ENCODE results near the gene SLC33A1. TPM values are rescaled to one million over a fixed set of nuclear protein-coding genes. Genes with fewer than 3 reads are reported as not detected.

The SLC33A1 gene
- total and polyA plus RNA-seq, 2 of the 8 experiments (the other 6 are each of a cell fraction or from before 2014, with no cell fraction given): 15.6 to 24.2 TPM

- Histone ChIP-seq H3K18ac (ENCODE audit: extremely low read depth, low read length) (no peak overlapping the region), H4K5ac (ENCODE audit: insufficient read length, low read depth, low read length) (no peak overlapping the region), H3K4ac (replicated peaks; ENCODE audit: insufficient read length, low read depth, low read length) (no peak overlapping the region), H3K36me3 (ENCODE audit: control insufficient read depth in 2 of 4, insufficient read depth in 4 of 4, low read length in 3 of 4) (no peaks in the 10 kb centered on the region), H3K4me1 (replicated peaks in 1 of 4; ENCODE audit: control insufficient read depth in 3 of 4, insufficient read depth in 4 of 4, low read length in 3 of 4) (peaks cover 0 to 7% (median 3%) of the 10 kb centered on the region in 4 experiments; a peak in 4 of 7 replicates), H4K8ac (ENCODE audit: extremely low read depth, insufficient read depth, low read length) (no peak overlapping the region), H3K9ac (replicated peaks in 1 of 4; ENCODE audit: extremely low read depth in 1 of 4, low read depth in 3 of 4, low read length in 3 of 4) (no peak overlapping the region), H3K4me3 (ENCODE audit: extremely low read depth in 1 of 4, insufficient read depth in 2 of 4, low read depth in 3 of 4, low read length in 4 of 4) (no peak overlapping the region), H4K91ac (replicated peaks; ENCODE audit: insufficient read length, low read length) (no peak overlapping the region), H4K20me1 (replicated peaks in 1 of 2; ENCODE audit: control insufficient read depth in 1 of 2, insufficient read depth in 2 of 2, low read length in 2 of 2) (no peaks in the 10 kb centered on the region), H2BK120ac (replicated peaks; ENCODE audit: low read depth, low read length) (no peak overlapping the region), H2AK5ac (ENCODE audit: low read depth, low read length) (no peak overlapping the region), H2BK5ac (ENCODE audit: low read depth, low read length) (no peak overlapping the region), H3K4me2 (ENCODE audit: insufficient read depth in 1 of 2, low read depth in 2 of 2, low read length in 2 of 2) (no peak overlapping the region), H3K27ac (ENCODE audit: low read depth, low read length) (no peak overlapping the region), H3K14ac (ENCODE audit: insufficient read length) (no peak overlapping the region), H3K56ac (replicated peaks; ENCODE audit: insufficient read length, low read depth, low read length) (no peak overlapping the region), H3K79me1 (ENCODE audit: low read depth, low read length) (no peaks in the 10 kb centered on the region), H3K27me3 (replicated peaks in 1 of 4; ENCODE audit: control insufficient read depth in 3 of 4, extremely low read depth in 1 of 4, insufficient read depth in 3 of 4, low read length in 3 of 4) (no peaks in the 10 kb centered on the region), H2BK20ac (ENCODE audit: low read length) (no peak overlapping the region), H3K23ac (ENCODE audit: insufficient read length) (no peak overlapping the region), H2BK15ac (ENCODE audit: low read length) (no peak overlapping the region), H3K9me3 (ENCODE audit: insufficient read depth in 2 of 2, low read depth in 1 of 2, low read length in 1 of 2) (no peaks in the 10 kb centered on the region), H2AFZ (ENCODE audit: low read length) (no peak overlapping the region), H3K23me2 (ENCODE audit: low read depth, low read length) (no peaks in the 10 kb centered on the region), H3K79me2 (ENCODE audit: control insufficient read depth in 1 of 2, insufficient read depth in 2 of 2, low read length in 2 of 2) (no peaks in the 10 kb centered on the region), H2BK12ac (ENCODE audit: low read depth, low read length) (no peak overlapping the region)
- 94% methylated on average over 1 of the region's 1 CpG; no CpG with 5 or more reads in 1 of the 2 experiments for WGBS, 2 experiments (ENCODE audit: extremely low coverage in 1 of 2, insufficient coverage in 1 of 2, insufficient read length in 1 of 2, insufficient replicate concordance in 2 of 2, low coverage in 1 of 2, low lambda C conversion rate in 2 of 2, missing lambda C conversion rate in 1 of 2)
- FAIRE-seq (no peak), DNase-seq (ENCODE audit: low read depth in 1 of 2, low spot score in 2 of 2) (no peak)
- POLR2A ChIA-PET (ENCODE audit: partially characterized antibody): no interaction called here
- CTCF ChIA-PET (ENCODE audit: partially characterized antibody): interaction anchor here (3.9 kb wide), 1 partner anchor 14 kb away, joined by 23 read pairs; the partner anchor contains the start of gene C3orf33
- TF ChIP-seq SRF (IDR thresholded peaks at IDR 0.05; ENCODE audit: low read depth, low read length) (no peak), RXRA (IDR thresholded peaks at IDR 0.05; ENCODE audit: insufficient read depth, low read depth, low read length) (no peak), GABPA (IDR thresholded peaks at IDR 0.05; ENCODE audit: borderline replicate concordance, insufficient read depth, low read length) (no peak), E2F6 (IDR thresholded peaks at IDR 0.05) (no peak), FOSL1 (IDR thresholded peaks at IDR 0.05; ENCODE audit: insufficient read depth, low read depth, low read length) (no peak), HDAC2 (IDR thresholded peaks at IDR 0.05; ENCODE audit: borderline replicate concordance in 1 of 2, low read depth in 2 of 2, low read length in 2 of 2) (no peak), CHD2 (IDR thresholded peaks at IDR 0.05; ENCODE audit: low read length) (no peak), SAP30 (IDR thresholded peaks at IDR 0.05; ENCODE audit: insufficient read depth, insufficient replicate concordance, low read length) (no peak), JUND (IDR thresholded peaks at IDR 0.05; ENCODE audit: low read length) (no peak)
Observed at GRCh38 chr3:155792532-155792931, 61.7 kb downstream of the SLC33A1 start.
